ENCODE data around the gene GABRB3. TPM values are rescaled to one million over a fixed set of nuclear protein-coding genes. Genes with fewer than 3 reads are reported as not detected.

The GABRB3 gene
- total RNA-seq, 1 donor from 2014 or later, result not detected

DNA sequence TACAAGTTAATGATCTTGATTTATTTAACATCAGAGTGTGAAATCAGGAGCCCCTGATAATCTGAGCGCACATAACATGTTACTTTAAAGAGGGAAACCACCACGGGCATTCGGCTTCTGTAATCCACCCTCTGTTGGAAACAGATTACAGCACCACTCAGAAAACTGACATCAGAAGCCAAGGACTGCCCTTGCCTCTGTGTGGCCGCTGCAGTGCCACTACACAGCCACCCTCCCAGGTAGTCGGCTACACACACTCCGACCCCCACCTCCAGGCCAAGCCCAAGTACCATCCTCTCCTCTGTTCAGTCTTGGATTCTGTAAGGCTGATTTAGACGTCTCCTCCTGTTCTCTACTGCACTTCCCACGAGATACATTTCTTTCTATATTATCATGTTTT, 251.7 kb downstream of the GABRB3 start:
- H3K9me3 ChIP-seq, result no peaks in the 10 kb centered on the region
- H3K27ac ChIP-seq, result no peak overlapping the region
- TF ChIP-seq, protein P1, sequence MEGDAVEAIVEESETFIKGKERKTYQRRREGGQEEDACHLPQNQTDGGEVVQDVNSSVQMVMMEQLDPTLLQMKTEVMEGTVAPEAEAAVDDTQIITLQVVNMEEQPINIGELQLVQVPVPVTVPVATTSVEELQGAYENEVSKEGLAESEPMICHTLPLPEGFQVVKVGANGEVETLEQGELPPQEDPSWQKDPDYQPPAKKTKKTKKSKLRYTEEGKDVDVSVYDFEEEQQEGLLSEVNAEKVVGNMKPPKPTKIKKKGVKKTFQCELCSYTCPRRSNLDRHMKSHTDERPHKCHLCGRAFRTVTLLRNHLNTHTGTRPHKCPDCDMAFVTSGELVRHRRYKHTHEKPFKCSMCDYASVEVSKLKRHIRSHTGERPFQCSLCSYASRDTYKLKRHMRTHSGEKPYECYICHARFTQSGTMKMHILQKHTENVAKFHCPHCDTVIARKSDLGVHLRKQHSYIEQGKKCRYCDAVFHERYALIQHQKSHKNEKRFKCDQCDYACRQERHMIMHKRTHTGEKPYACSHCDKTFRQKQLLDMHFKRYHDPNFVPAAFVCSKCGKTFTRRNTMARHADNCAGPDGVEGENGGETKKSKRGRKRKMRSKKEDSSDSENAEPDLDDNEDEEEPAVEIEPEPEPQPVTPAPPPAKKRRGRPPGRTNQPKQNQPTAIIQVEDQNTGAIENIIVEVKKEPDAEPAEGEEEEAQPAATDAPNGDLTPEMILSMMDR (IDR thresholded peaks at IDR 0.05), result no peak
- no peak overlapping the region for H3K4me3 ChIP-seq
- no peaks in the 10 kb centered on the region for H3K36me3 ChIP-seq
- no peaks in the 10 kb centered on the region for H3K27me3 ChIP-seq
- intact Hi-C loops (cut with DNase I), result no loop called here
- DNase-seq (ENCODE audit: low spot score in 2 of 2), result no peak
- H3K4me1 ChIP-seq, result no peaks in the 10 kb centered on the region

DNA sequence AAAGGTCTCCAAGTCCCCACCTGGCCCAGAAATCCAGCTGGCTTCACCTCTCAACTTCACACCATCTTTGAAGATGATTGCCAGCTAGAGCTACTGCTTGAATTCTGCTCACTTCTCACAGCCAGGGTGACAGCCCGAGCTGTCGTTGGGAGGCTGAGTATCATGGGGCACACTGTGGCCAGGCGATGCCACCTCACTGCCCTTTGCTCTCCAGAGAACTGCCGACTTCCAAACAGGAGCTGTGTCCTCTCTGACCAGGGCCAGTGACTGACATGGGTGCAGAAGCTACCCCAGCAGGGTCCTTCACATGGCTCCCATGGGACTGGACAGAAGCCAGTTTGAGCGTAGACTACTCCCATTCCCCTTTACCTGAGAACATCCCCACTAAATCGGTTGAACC, 254.0 kb downstream of the GABRB3 start:
- no peaks in the 10 kb centered on the region for H3K9me3 ChIP-seq
- no peak overlapping the region for H3K4me3 ChIP-seq
- H3K27ac ChIP-seq, result no peak overlapping the region
- intact Hi-C loops (cut with DNase I), result no loop called here
- DNase-seq (ENCODE audit: low spot score in 2 of 2), result no peak
- no peaks in the 10 kb centered on the region for H3K27me3 ChIP-seq
- no peaks in the 10 kb centered on the region for H3K36me3 ChIP-seq
- TF ChIP-seq, protein P1 (IDR thresholded peaks at IDR 0.05), result no peak
- H3K4me1 ChIP-seq, result no peaks in the 10 kb centered on the region

DNA sequence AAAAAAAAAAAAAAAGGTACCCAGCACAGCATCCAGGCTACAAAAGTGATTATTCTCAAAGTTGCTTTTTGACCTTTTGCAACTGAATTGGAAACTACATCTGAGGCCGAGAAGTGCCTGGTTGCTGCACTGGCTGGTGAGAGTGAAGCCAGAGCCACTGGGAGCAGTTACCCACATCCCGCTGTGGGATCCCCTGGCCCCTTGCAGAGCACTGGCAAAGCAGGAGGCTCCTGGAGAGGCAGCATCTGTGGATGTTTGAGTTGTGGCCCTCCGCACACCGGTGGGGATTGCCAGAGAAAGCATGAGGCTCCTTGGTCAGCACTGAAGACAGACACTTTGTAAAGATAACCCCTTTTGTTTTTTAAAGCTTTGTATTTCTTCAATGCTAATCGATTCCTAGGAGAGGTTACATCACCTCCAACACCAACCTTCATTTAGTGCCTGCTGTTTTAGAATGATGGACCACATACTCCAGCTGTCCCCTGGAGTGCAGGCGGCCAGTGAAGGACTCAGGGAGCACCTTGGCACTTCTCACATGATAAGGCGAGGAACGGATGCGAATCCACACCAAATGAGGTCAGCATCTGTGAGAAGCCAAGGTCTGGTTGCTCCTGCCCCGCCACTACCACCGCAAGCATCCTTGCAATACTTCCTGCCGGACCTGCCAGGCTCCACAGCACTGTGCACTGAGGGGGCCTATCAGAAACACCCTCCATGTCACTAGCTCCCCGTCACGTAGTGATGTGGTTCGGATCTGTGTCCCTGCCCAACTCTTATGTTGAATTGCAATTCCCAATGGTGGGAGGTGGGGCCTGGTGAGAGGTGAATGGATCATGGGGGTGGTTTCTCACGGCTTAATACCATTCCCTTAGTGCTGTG, 256.5 kb downstream of the GABRB3 start:
- DNase-seq (ENCODE audit: low spot score in 2 of 2), result no peak
- TF ChIP-seq, protein P1 (IDR thresholded peaks at IDR 0.05), result no peak
- Histone ChIP-seq H3K4me1 (no peaks in the 10 kb centered on the region), H3K27me3 (no peaks in the 10 kb centered on the region), H3K9me3 (no peaks in the 10 kb centered on the region), H3K4me3 (no peak overlapping the region), H3K27ac (no peak overlapping the region), H3K36me3 (no peaks in the 10 kb centered on the region)
- intact Hi-C loops (cut with DNase I), result no loop called here

DNA sequence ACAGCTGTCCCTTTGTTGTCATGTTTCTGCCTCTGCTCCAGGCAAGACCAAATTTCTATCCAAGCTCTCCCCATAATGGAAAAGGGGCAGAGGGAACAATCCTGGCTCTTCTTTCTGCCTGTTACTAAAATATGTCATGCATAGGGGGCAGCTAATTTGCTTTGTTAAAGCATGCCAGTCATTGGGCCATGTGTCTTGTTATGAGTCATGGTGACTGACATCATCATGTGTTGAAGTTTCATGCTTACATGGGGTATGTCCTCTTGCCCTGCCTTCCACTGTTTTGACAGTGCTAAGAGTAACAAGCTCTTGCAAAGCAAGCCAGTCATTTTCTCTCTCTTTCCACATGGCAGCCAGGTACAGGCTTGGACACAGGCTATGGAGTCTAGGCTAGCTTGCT, 268.9 kb downstream of the GABRB3 start:
- H3K4me3 ChIP-seq, result no peak overlapping the region
- no peaks in the 10 kb centered on the region for H3K36me3 ChIP-seq
- H3K27ac ChIP-seq, result no peak overlapping the region
- H3K9me3 ChIP-seq, result no peaks in the 10 kb centered on the region
- H3K27me3 ChIP-seq, result no peaks in the 10 kb centered on the region
- no peaks in the 10 kb centered on the region for H3K4me1 ChIP-seq
- DNase-seq (ENCODE audit: low spot score in 2 of 2), result no peak
- TF ChIP-seq, protein P1 (IDR thresholded peaks at IDR 0.05), result no peak
- intact Hi-C loops (cut with DNase I), result no loop called here

Other genes starting within 250 kb of the GABRB3 start
- not detected for gene GABRA5, start 94.0 kb upstream of the GABRB3 start, total RNA-seq
- not detected for gene GABRG3, start 198.1 kb upstream of the GABRB3 start, total RNA-seq